Measurements from ENCODE around the gene F5.

GRCh38 chr1:169584483-169585144 lies 1.7 kb downstream of the F5 start:
- TF ChIP-seq, protein P1, sequence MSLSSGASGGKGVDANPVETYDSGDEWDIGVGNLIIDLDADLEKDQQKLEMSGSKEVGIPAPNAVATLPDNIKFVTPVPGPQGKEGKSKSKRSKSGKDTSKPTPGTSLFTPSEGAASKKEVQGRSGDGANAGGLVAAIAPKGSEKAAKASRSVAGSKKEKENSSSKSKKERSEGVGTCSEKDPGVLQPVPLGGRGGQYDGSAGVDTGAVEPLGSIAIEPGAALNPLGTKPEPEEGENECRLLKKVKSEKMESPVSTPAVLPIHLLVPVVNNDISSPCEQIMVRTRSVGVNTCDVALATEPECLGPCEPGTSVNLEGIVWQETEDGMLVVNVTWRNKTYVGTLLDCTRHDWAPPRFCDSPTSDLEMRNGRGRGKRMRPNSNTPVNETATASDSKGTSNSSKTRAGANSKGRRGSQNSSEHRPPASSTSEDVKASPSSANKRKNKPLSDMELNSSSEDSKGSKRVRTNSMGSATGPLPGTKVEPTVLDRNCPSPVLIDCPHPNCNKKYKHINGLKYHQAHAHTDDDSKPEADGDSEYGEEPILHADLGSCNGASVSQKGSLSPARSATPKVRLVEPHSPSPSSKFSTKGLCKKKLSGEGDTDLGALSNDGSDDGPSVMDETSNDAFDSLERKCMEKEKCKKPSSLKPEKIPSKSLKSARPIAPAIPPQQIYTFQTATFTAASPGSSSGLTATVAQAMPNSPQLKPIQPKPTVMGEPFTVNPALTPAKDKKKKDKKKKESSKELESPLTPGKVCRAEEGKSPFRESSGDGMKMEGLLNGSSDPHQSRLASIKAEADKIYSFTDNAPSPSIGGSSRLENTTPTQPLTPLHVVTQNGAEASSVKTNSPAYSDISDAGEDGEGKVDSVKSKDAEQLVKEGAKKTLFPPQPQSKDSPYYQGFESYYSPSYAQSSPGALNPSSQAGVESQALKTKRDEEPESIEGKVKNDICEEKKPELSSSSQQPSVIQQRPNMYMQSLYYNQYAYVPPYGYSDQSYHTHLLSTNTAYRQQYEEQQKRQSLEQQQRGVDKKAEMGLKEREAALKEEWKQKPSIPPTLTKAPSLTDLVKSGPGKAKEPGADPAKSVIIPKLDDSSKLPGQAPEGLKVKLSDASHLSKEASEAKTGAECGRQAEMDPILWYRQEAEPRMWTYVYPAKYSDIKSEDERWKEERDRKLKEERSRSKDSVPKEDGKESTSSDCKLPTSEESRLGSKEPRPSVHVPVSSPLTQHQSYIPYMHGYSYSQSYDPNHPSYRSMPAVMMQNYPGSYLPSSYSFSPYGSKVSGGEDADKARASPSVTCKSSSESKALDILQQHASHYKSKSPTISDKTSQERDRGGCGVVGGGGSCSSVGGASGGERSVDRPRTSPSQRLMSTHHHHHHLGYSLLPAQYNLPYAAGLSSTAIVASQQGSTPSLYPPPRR (CRISPR knock-in tag; IDR thresholded peaks at IDR 0.05; ENCODE audit: borderline replicate concordance): no peak
- no peak for TF ChIP-seq ONECUT2 (CRISPR knock-in tag; IDR thresholded peaks at IDR 0.05)
- no peak for TF ChIP-seq CTCF (CRISPR knock-in tag; IDR thresholded peaks at IDR 0.05)
- no peak for TF ChIP-seq ZFP1 (CRISPR knock-in tag; IDR thresholded peaks at IDR 0.05)
- no peak for TF ChIP-seq SRF (IDR thresholded peaks at IDR 0.05; ENCODE audit: low read depth, low read length)
- peak; percentile 56 to 83 for TF ChIP-seq POLR2A (IDR thresholded peaks at IDR 0.05; ENCODE audit: insufficient read depth in 1 of 2, low read depth in 2 of 2, low read length in 2 of 2)
- TF ChIP-seq BCL6 (CRISPR knock-in tag; IDR thresholded peaks at IDR 0.05): 0 out of 2 replicates have a peak, but pooled peaks have one; percentile 24
- TF ChIP-seq, protein P2, sequence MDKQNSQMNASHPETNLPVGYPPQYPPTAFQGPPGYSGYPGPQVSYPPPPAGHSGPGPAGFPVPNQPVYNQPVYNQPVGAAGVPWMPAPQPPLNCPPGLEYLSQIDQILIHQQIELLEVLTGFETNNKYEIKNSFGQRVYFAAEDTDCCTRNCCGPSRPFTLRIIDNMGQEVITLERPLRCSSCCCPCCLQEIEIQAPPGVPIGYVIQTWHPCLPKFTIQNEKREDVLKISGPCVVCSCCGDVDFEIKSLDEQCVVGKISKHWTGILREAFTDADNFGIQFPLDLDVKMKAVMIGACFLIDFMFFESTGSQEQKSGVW (CRISPR knock-in tag; IDR thresholded peaks at IDR 0.05; ENCODE audit: borderline replicate concordance): no peak
- TF ChIP-seq ZNF143 (CRISPR knock-in tag; IDR thresholded peaks at IDR 0.05): no peak
- TF ChIP-seq, protein P3, sequence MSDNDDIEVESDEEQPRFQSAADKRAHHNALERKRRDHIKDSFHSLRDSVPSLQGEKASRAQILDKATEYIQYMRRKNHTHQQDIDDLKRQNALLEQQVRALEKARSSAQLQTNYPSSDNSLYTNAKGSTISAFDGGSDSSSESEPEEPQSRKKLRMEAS (IDR thresholded peaks at IDR 0.05): peak; percentile 41

All from HepG2 (cell line).